K562 (cell line): ENCODE data around the gene NUP62. TPM values are rescaled to one million over a fixed set of nuclear protein-coding genes. Genes with fewer than 3 reads are reported as not detected.
A peak's percentile ranks its signal among the peaks of the same experiment; 100 is the strongest.

ENCODE experiments used
- CREBBP ChIP-seq: IDR thresholded peaks from one replicate; pipeline ENCODE4 v1.6.1; 2012; ENCODE audit warnings: low read depth, mild to moderate bottlenecking, control low read depth, inconsistent platforms, low read length
- E2F1 ChIP-seq: sonication (generic); formaldehyde crosslinking; IDR thresholded peaks from 2 replicates; pipeline ENCODE4 v1.8.1; 2023; ENCODE audit warnings: mild to moderate bottlenecking, missing genetic modification reagents, moderate library complexity
- EZH2 ChIP-seq: IDR thresholded peaks from 2 replicates; pipeline ENCODE4 v1.6.1; 2012; ENCODE audit warnings: low read depth, mild to moderate bottlenecking, inconsistent platforms, low read length, borderline replicate concordance
- HDAC1 ChIP-seq, 2 experiments: fragments of 450-650 bp; IDR thresholded peaks; 2 replicates each; pipeline ENCODE4 v1.6.1; 2016 to 2017; ENCODE audit warnings: inconsistent platforms in 1 of 2, mild to moderate bottlenecking in 1 of 2, moderate library complexity in 1 of 2
- HDGF ChIP-seq: fragments of 450-650 bp; IDR thresholded peaks from 2 replicates; pipeline ENCODE4 v1.6.1; 2016
- PHF20 ChIP-seq: fragments of 450-650 bp; IDR thresholded peaks from 2 replicates; pipeline ENCODE4 v1.6.1; 2018; ENCODE audit not compliant: partially characterized antibody
- RBM14 ChIP-seq: fragments of 200-400 bp; formaldehyde crosslinking; IDR thresholded peaks from 2 replicates; pipeline ENCODE4 v1.6.1; 2018; ENCODE audit warnings: low read depth, mild to moderate bottlenecking, low read length, moderate library complexity, borderline replicate concordance; ENCODE audit not compliant: insufficient read depth
- RBM17 ChIP-seq: fragments of 200-400 bp; formaldehyde crosslinking; IDR thresholded peaks from 2 replicates; pipeline ENCODE4 v1.6.1; 2017; ENCODE audit warnings: low read depth, mild to moderate bottlenecking, low read length, borderline replicate concordance
- THAP12 ChIP-seq: fragments of 250-450 bp; sonication (Bioruptor Pico); IDR thresholded peaks from 2 replicates; pipeline ENCODE4 v1.9.0; 2021; ENCODE audit warnings: mild to moderate bottlenecking, inconsistent platforms
- ZNF644 ChIP-seq: fragments of 200-800 bp; sonication (Bioruptor generic); IDR thresholded peaks from 2 replicates; pipeline ENCODE4 v1.6.1; 2016; ENCODE audit warnings: low read depth, missing genetic modification characterization, missing compliant biosample characterization
- polyA plus RNA-seq, 8 experiments: library from polyadenylated mRNA; depleted of rRNA in 4 of 8; stranded (reverse) in 5 of 8; unstranded in 3 of 8; fragments of >200 nt; fragmentation: Nextera tagmentation in 2 of 8; fragmentation: Illumina TruSeq in 1 of 8; extraction: Ambion mirVana in 2 of 8; extraction: Trizol in 1 of 8; gene quantifications; 2 replicates each; pipeline versions ENCODE4 v1.2.1 to v1.2.3, GENCODE V29; 2011 to 2014; ENCODE audit warnings: inconsistent platforms in 1 of 8, missing spikeins in 1 of 8
- total RNA-seq, 7 experiments: library from RNA; depleted of rRNA in 6 of 7; stranded (reverse); fragments of >200 nt in 6 of 7; fragmentation: Illumina TruSeq in 2 of 7; extraction: Trizol in 2 of 7; gene quantifications; 2 replicates each; pipeline versions ENCODE4 v1.2.1 to v1.2.3, GENCODE V29; 2011 to 2021; ENCODE audit warnings: low replicate concordance in 1 of 7
- TF ChIP-seq, protein P1 (sequence below): fragments of 250-450 bp; sonication (Bioruptor Pico); IDR thresholded peaks from 2 replicates; pipeline ENCODE4 v1.8.0; 2021; ENCODE audit warnings: moderate library complexity, mild to moderate bottlenecking, inconsistent platforms
- TF ChIP-seq, protein P2 (sequence below): fragments of 450-650 bp; IDR thresholded peaks from 2 replicates; pipeline ENCODE4 v1.6.1; 2016; ENCODE audit warnings: low read depth

NUP62 gene
- total and polyA plus RNA-seq, 9 of the 15 experiments (the other 6 are each of a cell fraction or from before 2014, with no cell fraction given) = 16.9 to 109 (median 66.0) TPM

GRCh38 chr19:49876422-49877019, 52.8 kb downstream of the NUP62 start (continued):
- no peak for TF ChIP-seq EZH2
- TF ChIP-seq RBM14 = no peak
- TF ChIP-seq THAP12 (CRISPR knock-in tag) = peak; percentile 54; the same call in 1 of the 2 replicates
- TF ChIP-seq HDAC1 (IDR thresholded peaks at IDR 0.05) = peak in 1 of 2 experiments; percentile 75; a peak in 2 of 4 replicates
- 0 out of 2 replicates have a peak, but pooled peaks have one; percentile 72 for TF ChIP-seq E2F1 (CRISPR knock-in tag)
- TF ChIP-seq HDGF = no peak
- TF ChIP-seq, protein P1, sequence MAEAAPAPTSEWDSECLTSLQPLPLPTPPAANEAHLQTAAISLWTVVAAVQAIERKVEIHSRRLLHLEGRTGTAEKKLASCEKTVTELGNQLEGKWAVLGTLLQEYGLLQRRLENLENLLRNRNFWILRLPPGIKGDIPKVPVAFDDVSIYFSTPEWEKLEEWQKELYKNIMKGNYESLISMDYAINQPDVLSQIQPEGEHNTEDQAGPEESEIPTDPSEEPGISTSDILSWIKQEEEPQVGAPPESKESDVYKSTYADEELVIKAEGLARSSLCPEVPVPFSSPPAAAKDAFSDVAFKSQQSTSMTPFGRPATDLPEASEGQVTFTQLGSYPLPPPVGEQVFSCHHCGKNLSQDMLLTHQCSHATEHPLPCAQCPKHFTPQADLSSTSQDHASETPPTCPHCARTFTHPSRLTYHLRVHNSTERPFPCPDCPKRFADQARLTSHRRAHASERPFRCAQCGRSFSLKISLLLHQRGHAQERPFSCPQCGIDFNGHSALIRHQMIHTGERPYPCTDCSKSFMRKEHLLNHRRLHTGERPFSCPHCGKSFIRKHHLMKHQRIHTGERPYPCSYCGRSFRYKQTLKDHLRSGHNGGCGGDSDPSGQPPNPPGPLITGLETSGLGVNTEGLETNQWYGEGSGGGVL (CRISPR knock-in tag) = no peak
- TF ChIP-seq, protein P2, sequence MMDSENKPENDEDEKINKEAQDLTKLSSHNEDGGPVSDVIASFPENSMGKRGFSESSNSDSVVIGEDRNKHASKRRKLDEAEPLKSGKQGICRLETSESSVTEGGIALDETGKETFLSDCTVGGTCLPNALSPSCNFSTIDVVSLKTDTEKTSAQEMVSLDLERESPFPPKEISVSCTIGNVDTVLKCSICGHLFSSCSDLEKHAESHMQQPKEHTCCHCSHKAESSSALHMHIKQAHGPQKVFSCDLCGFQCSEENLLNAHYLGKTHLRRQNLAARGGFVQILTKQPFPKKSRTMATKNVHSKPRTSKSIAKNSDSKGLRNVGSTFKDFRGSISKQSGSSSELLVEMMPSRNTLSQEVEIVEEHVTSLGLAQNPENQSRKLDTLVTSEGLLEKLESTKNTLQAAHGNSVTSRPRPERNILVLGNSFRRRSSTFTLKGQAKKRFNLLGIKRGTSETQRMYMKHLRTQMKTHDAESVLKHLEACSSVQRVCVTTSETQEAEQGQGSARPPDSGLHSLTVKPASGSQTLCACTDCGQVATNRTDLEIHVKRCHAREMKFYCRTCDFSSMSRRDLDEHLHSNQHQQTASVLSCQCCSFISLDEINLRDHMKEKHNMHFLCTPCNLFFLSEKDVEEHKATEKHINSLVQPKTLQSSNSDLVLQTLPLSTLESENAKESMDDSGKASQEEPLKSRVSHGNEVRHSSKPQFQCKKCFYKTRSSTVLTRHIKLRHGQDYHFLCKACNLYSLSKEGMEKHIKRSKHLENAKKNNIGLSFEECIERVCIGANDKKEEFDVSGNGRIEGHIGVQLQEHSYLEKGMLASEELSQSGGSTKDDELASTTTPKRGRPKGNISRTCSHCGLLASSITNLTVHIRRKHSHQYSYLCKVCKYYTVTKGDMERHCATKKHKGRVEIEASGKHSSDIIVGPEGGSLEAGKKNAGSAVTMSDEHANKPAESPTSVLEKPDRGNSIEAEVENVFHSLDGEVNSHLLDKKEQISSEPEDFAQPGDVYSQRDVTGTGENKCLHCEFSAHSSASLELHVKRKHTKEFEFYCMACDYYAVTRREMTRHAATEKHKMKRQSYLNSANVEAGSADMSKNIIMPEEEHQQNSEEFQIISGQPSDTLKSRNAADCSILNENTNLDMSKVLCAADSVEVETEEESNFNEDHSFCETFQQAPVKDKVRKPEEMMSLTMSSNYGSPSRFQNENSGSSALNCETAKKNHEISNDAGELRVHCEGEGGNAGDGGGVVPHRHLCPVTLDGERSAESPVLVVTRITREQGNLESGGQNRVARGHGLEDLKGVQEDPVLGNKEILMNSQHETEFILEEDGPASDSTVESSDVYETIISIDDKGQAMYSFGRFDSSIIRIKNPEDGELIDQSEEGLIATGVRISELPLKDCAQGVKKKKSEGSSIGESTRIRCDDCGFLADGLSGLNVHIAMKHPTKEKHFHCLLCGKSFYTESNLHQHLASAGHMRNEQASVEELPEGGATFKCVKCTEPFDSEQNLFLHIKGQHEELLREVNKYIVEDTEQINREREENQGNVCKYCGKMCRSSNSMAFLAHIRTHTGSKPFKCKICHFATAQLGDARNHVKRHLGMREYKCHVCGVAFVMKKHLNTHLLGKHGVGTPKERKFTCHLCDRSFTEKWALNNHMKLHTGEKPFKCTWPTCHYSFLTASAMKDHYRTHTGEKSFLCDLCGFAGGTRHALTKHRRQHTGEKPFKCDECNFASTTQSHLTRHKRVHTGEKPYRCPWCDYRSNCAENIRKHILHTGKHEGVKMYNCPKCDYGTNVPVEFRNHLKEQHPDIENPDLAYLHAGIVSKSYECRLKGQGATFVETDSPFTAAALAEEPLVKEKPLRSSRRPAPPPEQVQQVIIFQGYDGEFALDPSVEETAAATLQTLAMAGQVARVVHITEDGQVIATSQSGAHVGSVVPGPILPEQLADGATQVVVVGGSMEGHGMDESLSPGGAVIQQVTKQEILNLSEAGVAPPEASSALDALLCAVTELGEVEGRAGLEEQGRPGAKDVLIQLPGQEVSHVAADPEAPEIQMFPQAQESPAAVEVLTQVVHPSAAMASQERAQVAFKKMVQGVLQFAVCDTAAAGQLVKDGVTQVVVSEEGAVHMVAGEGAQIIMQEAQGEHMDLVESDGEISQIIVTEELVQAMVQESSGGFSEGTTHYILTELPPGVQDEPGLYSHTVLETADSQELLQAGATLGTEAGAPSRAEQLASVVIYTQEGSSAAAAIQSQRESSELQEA = no peak
- TF ChIP-seq PHF20 = no peak
- TF ChIP-seq RBM17 = no peak
- TF ChIP-seq ZNF644 (tag) = peak; percentile 95
- no peak for TF ChIP-seq CREBBP
